ENCODE results near the gene MYCN.
A peak's percentile ranks its signal among the peaks of the same experiment; 100 is the strongest.

MYCN gene

DNA sequence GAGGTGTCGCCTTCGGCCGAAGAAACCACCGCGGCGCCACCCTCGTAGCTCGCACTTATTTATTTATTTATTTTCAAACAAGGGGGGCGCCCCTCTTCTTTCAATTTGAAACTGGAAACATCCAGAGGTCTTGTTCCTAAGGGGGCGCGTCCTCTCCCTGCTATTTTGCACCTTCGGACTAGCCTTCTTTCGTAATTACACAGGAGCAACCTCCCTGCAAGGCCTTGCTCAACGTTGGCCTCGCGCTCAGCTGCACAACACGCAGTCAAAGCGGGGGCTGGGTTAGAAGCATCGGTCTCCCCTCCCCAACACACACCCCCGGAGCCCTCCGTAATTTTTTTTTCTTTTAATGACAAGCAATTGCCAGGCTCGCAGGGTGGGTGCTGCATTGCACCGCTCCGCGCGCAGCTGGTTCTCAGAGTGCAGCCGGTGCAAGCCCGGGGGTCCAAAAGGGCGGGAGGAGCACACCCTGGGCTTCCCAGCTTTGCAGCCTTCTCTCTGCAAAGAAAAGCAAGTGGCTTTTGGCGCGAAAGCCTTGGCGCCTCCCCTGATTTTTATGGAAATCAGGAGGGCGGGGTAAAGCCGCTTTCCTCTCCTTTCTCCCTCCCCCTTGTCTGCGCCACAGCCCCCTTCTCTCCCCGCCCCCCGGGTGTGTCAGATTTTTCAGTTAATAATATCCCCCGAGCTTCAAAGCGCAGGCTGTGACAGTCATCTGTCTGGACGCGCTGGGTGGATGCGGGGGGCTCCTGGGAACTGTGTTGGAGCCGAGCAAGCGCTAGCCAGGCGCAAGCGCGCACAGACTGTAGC lies at the start of gene MYCN:
MYCN (plus strand) TSS at position 697 of the 807 bp plus-strand sequence. CDS start 1,515 bp downstream, outside the sequence.
- CTCF ChIA-PET: interaction anchor here (0.5 to 2.1 kb wide), 24 partner anchors 15 to 778 kb away, joined by 3 to 15 read pairs (median 4); no protein-coding TSS in a partner anchor
- peak; percentile 19 for DNase-seq (ENCODE audit: low spot score)
- POLR2A ChIA-PET (ENCODE audit: low non-redundant PET): no interaction called here
- H3K27ac ChIP-seq: no peak within 1 kb of the TSS
- TF ChIP-seq, protein P1, sequence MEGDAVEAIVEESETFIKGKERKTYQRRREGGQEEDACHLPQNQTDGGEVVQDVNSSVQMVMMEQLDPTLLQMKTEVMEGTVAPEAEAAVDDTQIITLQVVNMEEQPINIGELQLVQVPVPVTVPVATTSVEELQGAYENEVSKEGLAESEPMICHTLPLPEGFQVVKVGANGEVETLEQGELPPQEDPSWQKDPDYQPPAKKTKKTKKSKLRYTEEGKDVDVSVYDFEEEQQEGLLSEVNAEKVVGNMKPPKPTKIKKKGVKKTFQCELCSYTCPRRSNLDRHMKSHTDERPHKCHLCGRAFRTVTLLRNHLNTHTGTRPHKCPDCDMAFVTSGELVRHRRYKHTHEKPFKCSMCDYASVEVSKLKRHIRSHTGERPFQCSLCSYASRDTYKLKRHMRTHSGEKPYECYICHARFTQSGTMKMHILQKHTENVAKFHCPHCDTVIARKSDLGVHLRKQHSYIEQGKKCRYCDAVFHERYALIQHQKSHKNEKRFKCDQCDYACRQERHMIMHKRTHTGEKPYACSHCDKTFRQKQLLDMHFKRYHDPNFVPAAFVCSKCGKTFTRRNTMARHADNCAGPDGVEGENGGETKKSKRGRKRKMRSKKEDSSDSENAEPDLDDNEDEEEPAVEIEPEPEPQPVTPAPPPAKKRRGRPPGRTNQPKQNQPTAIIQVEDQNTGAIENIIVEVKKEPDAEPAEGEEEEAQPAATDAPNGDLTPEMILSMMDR (conservative IDR thresholded peaks at IDR 0.05; ENCODE audit: low read depth): 0 out of 2 replicates have a peak, but pooled peaks have one; percentile 25

DNA sequence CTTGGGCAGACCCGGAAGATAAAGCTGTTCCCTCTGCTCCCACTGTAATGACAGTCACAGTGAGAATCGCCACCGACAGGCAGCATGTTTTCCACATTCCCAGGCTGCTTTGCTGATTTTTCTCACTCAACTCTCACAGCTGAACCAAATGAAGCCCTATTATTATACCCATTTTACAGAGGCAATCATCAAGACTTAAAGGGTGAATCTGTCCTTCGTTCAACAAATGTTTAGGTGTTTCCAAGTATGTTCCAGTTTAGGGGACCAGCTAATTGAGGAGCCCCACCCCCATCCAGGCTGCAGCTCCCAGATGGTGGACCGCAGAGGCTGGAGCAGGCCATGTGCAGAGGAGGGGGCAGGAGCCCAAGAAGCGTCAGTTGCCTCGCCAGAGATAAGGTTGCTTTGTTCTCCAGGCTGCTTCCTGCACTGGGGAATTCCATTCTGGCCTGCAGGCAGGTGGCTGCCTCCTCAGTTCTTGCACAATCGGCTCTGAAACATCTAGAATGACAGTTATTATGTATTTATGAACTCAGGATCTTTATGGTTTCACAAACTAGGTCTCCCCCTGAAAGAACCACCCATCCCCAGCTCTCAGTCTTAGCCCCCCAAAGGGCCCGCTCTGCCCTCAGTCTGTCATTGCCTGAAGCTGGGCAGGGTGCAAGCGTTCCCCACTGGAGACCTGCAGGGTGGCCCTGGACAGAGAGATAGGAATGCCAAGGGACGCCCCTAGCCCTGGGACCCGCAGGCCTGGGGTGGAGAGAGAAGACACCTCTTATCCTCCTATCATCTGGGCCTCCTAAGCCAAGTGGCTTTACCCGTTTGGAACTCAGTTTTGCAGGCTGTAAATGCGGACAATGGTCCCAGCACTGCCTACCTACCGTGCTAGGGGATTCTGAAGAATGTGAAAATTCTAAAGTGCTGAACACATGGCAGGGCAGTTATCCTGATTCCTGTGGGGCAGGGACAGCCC lies 49.1 kb upstream of the MYCN start:
- no peak overlapping the region for H3K27ac ChIP-seq
- TF ChIP-seq, protein P1 (conservative IDR thresholded peaks at IDR 0.05; ENCODE audit: low read depth): no peak
- ChIA-PET CTCF (interaction anchor here (1.1 kb wide), 1 partner anchor 52 kb away, joined by 3 read pairs; no protein-coding TSS in a partner anchor), POLR2A (ENCODE audit: low non-redundant PET) (no interaction called here)
- DNase-seq (ENCODE audit: low spot score): peak; percentile 42

DNA sequence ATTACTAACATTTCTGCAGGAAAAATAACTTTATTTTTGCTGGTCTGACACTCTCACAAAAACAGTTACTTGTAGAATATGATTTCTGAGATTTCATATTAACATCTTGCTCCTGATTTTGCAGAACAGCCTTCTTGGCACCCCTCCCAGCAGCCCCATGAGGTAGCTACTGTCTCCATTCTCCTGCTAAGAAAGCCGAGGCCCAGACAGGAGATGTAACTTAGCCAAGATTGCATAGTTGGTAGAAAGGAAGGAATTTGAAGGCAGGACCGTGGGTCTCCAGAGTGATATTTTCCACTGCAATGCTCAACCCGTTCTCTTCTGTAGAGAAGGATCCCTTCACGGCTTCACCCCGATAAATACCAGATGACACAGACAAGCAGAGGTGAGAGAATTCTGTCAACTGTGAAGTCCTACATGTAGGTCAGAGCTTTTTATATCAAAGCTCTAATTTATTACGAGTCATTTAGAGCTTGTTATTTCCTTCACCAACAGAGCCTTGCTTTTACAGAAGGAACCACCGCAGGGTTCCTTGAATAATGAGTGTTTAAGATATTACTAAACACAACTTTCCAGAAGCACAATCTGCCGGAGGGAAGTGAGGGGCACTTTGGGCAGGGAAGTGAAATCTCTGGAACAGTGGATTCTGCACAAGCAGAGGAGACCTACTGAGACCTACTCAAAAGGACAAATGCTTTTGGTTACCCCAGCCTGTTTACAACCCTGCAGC lies 48.0 kb upstream of the MYCN start:
- ChIA-PET CTCF (interaction anchor here (0.6 to 1.1 kb wide), 2 partner anchors 48 to 51 kb away, joined by 3 to 8 read pairs; partner anchors contain the start of gene MYCN), POLR2A (ENCODE audit: low non-redundant PET) (no interaction called here)
- TF ChIP-seq, protein P1 (conservative IDR thresholded peaks at IDR 0.05; ENCODE audit: low read depth): no peak
- no peak for DNase-seq (ENCODE audit: low spot score)
- no peak overlapping the region for H3K27ac ChIP-seq

DNA sequence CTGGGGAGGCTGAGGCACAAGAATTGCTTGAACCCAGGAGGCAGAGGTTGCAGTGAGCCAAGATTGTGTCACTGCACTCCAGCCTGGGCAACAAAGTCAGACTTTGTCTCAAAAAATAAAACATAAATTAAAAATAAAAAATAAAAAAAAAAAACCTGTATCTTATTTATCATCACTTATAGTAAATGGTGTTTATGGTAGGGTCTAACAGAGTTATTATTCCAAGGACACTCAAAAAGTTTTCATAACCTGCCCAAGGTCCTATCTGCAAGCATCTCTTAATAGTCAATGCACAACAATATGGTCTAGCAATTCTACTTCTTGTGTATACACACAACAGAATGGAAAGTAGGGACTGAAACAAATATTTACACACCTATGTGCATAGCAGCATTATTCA lies 47.3 kb upstream of the MYCN start:
- ChIA-PET POLR2A (ENCODE audit: low non-redundant PET) (no interaction called here), CTCF (no interaction called here)
- H3K27ac ChIP-seq: no peak overlapping the region
- DNase-seq (ENCODE audit: low spot score): no peak
- TF ChIP-seq, protein P1 (conservative IDR thresholded peaks at IDR 0.05; ENCODE audit: low read depth): no peak

DNA sequence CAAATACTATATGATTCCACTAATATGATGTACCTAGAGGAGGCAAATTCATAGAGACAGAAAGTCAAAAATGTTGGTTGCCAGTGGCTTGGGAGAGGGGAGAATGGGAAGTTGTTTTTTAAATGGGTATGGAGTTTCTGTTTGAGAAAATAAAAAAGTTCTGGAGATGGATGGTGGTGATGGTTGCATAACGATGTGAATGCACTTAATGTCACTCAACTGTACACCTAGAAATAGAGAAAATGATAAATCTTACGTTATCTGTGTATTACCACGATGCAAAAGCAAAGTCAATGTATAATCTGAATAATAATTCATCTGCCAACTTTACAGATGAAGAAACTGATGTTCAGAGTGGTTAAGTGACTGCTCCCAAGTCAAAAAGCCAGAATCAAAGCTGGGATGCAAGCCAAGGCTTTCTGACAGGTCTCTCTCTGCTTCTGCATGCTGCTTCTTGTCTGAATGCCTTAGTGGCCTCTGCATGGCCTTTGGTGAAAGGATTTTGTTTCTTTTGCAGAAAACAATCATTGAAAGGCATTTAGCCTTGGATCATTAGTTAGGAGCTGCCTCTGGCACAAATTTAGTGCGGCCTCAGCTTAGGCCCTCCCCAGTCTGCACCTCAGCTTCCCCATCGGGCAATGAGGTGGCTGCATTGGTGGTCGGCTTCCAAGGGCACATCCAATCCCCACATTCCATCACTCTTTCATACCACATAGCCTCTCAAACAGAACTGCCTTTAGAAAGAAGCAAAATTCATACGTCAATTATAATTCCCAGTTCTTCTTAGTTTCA lies 46.5 kb upstream of the MYCN start:
- peak; percentile 45 for DNase-seq (ENCODE audit: low spot score)
- POLR2A ChIA-PET (ENCODE audit: low non-redundant PET): no interaction called here
- CTCF ChIA-PET: interaction anchor here (0.5 kb wide), 1 partner anchor 82 kb away, joined by 3 read pairs; no protein-coding TSS in a partner anchor
- H3K27ac ChIP-seq: peak overlapping the region; percentile 37; the same call in 1 of the 2 replicates
- TF ChIP-seq, protein P1 (conservative IDR thresholded peaks at IDR 0.05; ENCODE audit: low read depth): no peak

Measured in RWPE1 (cell line).